Vagina (tissue), 2 donors: ENCODE data around the gene PSMB9. TPM values are rescaled to one million over a fixed set of nuclear protein-coding genes. Genes with fewer than 3 reads are reported as not detected.

ENCODE experiments used
- DNase-seq, 2 donors: peaks; one replicate each; pipeline ENCODE4 v3.0.0-alpha.2; 2017; ENCODE audit errors: extremely low spot score in 2 of 2
- H3K27ac ChIP-seq: fragments of 200-600 bp; sonication (generic); one replicate; pipeline ENCODE4 v1.5.1; 2019
- H3K27me3 ChIP-seq: fragments of 200-600 bp; sonication (generic); one replicate; pipeline ENCODE4 v1.5.1; 2019
- H3K36me3 ChIP-seq, 2 donors: fragments of 200-600 bp; sonication (generic); one replicate each; pipeline ENCODE4 v1.5.1; 2017 to 2019
- H3K4me1 ChIP-seq: fragments of 200-600 bp; sonication (generic); one replicate; pipeline ENCODE4 v1.5.1; 2019
- H3K4me3 ChIP-seq, 2 donors: fragments of 200-600 bp; sonication (generic); 1 replicate in 1 of 2; 2 replicates in 1 of 2; pipeline ENCODE4 v1.5.1; 2016 to 2019
- H3K9me3 ChIP-seq: fragments of 200-600 bp; sonication (generic); one replicate; pipeline ENCODE4 v1.5.1; 2019
- CTCF ChIP-seq, 3 experiments: fragments of 450-650 bp in 2 of 3; fragments of 200-600 bp in 1 of 3; sonication (generic) in 1 of 3; IDR thresholded peaks; one replicate each; pipeline ENCODE4 v1.5.1; 2017 to 2019; ENCODE audit warnings: antibody characterized with exemption in 3 of 3, mild to moderate bottlenecking in 2 of 3, moderate library complexity in 2 of 3
- POLR2A ChIP-seq, 2 donors: fragments of 450-650 bp; IDR thresholded peaks; one replicate each; pipeline ENCODE4 v1.6.1; 2017; ENCODE audit warnings: antibody characterized with exemption in 2 of 2, mild to moderate bottlenecking in 2 of 2, moderate library complexity in 2 of 2
- POLR2AphosphoS5 ChIP-seq, 2 donors: sonication (generic); formaldehyde crosslinking; IDR thresholded peaks; one replicate each; pipeline ENCODE4 v1.9.0; 2017; ENCODE audit warnings: antibody characterized with exemption in 2 of 2, mild to moderate bottlenecking in 2 of 2, low read depth in 1 of 2; ENCODE audit not compliant: insufficient read depth in 1 of 2
- intact Hi-C: fragments of 100-400 bp; cut with DNase I; formaldehyde crosslinking; loops from one replicate; pipeline ENCODE4 v1.15.1; 2023
- total RNA-seq: library from RNA; depleted of rRNA; stranded (reverse); fragments of >200 nt; gene quantifications from one replicate; pipeline ENCODE4 v1.2.3, GENCODE V29; 2016

Gene PSMB9
- total RNA-seq, 1 donor from 2014 or later, result 19.6 TPM

GRCh38 chr6:32858194-32858593, 4.2 kb downstream of the PSMB9 start:
- intact Hi-C loops, result no loop called here
- DNase-seq, result no peak
- TF ChIP-seq POLR2AphosphoS5 (IDR thresholded peaks at IDR 0.05; ENCODE audit: insufficient read depth in 1 of 2, low read depth in 1 of 2) (no peak), CTCF (IDR thresholded peaks at IDR 0.05) (no peak), POLR2A (IDR thresholded peaks at IDR 0.05) (no peak)

GRCh38 chr6:32860674-32861073, 6.7 kb downstream of the PSMB9 start:
- intact Hi-C loops, result no loop called here
- TF ChIP-seq POLR2AphosphoS5 (IDR thresholded peaks at IDR 0.05; ENCODE audit: insufficient read depth in 1 of 2, low read depth in 1 of 2) (no peak), CTCF (IDR thresholded peaks at IDR 0.05) (no peak)
- H3K4me3 ChIP-seq, result no peak overlapping the region
- no peaks in the 10 kb centered on the region for H3K9me3 ChIP-seq
- peaks cover 0 to 23% of the 10 kb centered on the region in 2 donors for H3K36me3 ChIP-seq
- DNase-seq, result no peak
- H3K4me1 ChIP-seq, result no peaks in the 10 kb centered on the region
- H3K27me3 ChIP-seq, result no peaks in the 10 kb centered on the region
- no peak overlapping the region for H3K27ac ChIP-seq

More at GRCh38 chr6:32858194-32858593, 4.2 kb downstream of the PSMB9 start:
- H3K27me3 ChIP-seq, result no peaks in the 10 kb centered on the region
- H3K4me3 ChIP-seq, result no peak overlapping the region
- H3K27ac ChIP-seq, result no peak overlapping the region
- H3K4me1 ChIP-seq, result peaks cover 12% of the 10 kb centered on the region
- H3K36me3 ChIP-seq, result peaks cover 0 to 23% of the 10 kb centered on the region in 2 donors
- no peaks in the 10 kb centered on the region for H3K9me3 ChIP-seq

- peaks cover 0 to 20% of the 10 kb centered on the region in 2 donors for H3K36me3 ChIP-seq
- DNase-seq, result no peak
- no peaks in the 10 kb centered on the region for H3K4me1 ChIP-seq
- no peaks in the 10 kb centered on the region for H3K27me3 ChIP-seq
- no peak overlapping the region for H3K27ac ChIP-seq
- no peak for TF ChIP-seq CTCF (IDR thresholded peaks at IDR 0.05)
- intact Hi-C loops, result no loop called here
- H3K9me3 ChIP-seq, result no peaks in the 10 kb centered on the region
- no peak overlapping the region for H3K4me3 ChIP-seq
Observed at GRCh38 chr6:32862725-32863124, 8.7 kb downstream of the PSMB9 start.

- DNase-seq, result no peak
- Histone ChIP-seq H3K36me3 (no peaks in the 10 kb centered on the region), H3K27me3 (no peaks in the 10 kb centered on the region), H3K4me1 (no peaks in the 10 kb centered on the region), H3K27ac (no peak overlapping the region), H3K4me3 (no peak overlapping the region), H3K9me3 (no peaks in the 10 kb centered on the region)
- TF ChIP-seq POLR2A (IDR thresholded peaks at IDR 0.05), result no peak
- intact Hi-C loops, result loop anchor here (5.0 kb wide), 1 partner anchor 39 kb away; no protein-coding TSS in a partner anchor
Observed at GRCh38 chr6:32865724-32866443, 11.9 kb downstream of the PSMB9 start.

GRCh38 chr6:32867022-32867477, 13.1 kb downstream of the PSMB9 start:
- Histone ChIP-seq H3K27ac (no peak overlapping the region), H3K36me3 (no peaks in the 10 kb centered on the region), H3K4me3 (no peak overlapping the region), H3K4me1 (no peaks in the 10 kb centered on the region), H3K9me3 (no peaks in the 10 kb centered on the region), H3K27me3 (no peaks in the 10 kb centered on the region)
- intact Hi-C loops, result loop anchor here (5.0 kb wide), 1 partner anchor 40 kb away; no protein-coding TSS in a partner anchor
- TF ChIP-seq POLR2AphosphoS5 (IDR thresholded peaks at IDR 0.05; ENCODE audit: insufficient read depth in 1 of 2, low read depth in 1 of 2), result no peak
- TF ChIP-seq CTCF (IDR thresholded peaks at IDR 0.05), result no peak
- TF ChIP-seq POLR2A (IDR thresholded peaks at IDR 0.05), result no peak
- no peak for DNase-seq
